ENCODE measurements around the gene SCYGR3.

SCYGR3 gene

DNA sequence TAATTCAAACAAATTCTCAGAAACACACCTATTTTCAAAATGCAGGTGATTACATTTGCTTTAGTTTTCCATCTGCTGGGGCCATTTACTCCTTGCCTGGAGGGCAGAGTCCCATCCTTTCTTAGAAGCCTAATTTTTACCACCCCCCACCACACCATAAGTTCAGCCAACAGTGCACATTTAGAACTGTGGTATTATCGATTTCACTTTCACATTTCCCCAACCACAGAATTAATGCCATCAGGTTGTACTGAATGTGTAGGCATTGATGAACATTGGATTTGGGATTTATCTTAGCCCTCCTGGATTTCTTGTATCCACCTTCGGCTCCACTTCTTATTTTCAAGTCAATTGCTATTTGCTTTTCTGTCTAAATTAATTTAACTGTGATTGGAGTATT, 4.5 kb downstream of the SCYGR3 start:
- H3K9ac ChIP-seq (ENCODE audit: low read length): no peak overlapping the region
- H3K9me3 ChIP-seq (ENCODE audit: insufficient read depth, low read length): no peaks in the 10 kb centered on the region
- H3K27ac ChIP-seq (ENCODE audit: low read depth, low read length): no peak overlapping the region
- H4K20me1 ChIP-seq (ENCODE audit: low read depth, low read length): no peaks in the 10 kb centered on the region
- TF ChIP-seq, protein P1, sequence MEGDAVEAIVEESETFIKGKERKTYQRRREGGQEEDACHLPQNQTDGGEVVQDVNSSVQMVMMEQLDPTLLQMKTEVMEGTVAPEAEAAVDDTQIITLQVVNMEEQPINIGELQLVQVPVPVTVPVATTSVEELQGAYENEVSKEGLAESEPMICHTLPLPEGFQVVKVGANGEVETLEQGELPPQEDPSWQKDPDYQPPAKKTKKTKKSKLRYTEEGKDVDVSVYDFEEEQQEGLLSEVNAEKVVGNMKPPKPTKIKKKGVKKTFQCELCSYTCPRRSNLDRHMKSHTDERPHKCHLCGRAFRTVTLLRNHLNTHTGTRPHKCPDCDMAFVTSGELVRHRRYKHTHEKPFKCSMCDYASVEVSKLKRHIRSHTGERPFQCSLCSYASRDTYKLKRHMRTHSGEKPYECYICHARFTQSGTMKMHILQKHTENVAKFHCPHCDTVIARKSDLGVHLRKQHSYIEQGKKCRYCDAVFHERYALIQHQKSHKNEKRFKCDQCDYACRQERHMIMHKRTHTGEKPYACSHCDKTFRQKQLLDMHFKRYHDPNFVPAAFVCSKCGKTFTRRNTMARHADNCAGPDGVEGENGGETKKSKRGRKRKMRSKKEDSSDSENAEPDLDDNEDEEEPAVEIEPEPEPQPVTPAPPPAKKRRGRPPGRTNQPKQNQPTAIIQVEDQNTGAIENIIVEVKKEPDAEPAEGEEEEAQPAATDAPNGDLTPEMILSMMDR (IDR thresholded peaks at IDR 0.05; ENCODE audit: insufficient read depth, low read length, poor library complexity, severe bottlenecking): no peak
- no peak for TF ChIP-seq EZH2phosphoT487 (conservative IDR thresholded peaks at IDR 0.05; ENCODE audit: low read length)
- H3K4me2 ChIP-seq (ENCODE audit: low read depth, low read length, poor library complexity, severe bottlenecking): no peak overlapping the region
- no peak overlapping the region for H2AFZ ChIP-seq (ENCODE audit: low read depth, low read length, severe bottlenecking)
- no peaks in the 10 kb centered on the region for H3K27me3 ChIP-seq (ENCODE audit: low read length)
- H3K9me2 ChIP-seq (replicated peaks; ENCODE audit: insufficient read depth, low read length): no peaks in the 10 kb centered on the region
- H3K4me3 ChIP-seq (ENCODE audit: insufficient read depth, low read length, poor library complexity, severe bottlenecking): no peak overlapping the region
- H3K79me2 ChIP-seq (ENCODE audit: insufficient read depth, low read length): no peaks in the 10 kb centered on the region
- no peaks in the 10 kb centered on the region for H3F3A ChIP-seq (ENCODE audit: insufficient read depth)
- H3K36me3 ChIP-seq (ENCODE audit: low read length): no peaks in the 10 kb centered on the region

DNA sequence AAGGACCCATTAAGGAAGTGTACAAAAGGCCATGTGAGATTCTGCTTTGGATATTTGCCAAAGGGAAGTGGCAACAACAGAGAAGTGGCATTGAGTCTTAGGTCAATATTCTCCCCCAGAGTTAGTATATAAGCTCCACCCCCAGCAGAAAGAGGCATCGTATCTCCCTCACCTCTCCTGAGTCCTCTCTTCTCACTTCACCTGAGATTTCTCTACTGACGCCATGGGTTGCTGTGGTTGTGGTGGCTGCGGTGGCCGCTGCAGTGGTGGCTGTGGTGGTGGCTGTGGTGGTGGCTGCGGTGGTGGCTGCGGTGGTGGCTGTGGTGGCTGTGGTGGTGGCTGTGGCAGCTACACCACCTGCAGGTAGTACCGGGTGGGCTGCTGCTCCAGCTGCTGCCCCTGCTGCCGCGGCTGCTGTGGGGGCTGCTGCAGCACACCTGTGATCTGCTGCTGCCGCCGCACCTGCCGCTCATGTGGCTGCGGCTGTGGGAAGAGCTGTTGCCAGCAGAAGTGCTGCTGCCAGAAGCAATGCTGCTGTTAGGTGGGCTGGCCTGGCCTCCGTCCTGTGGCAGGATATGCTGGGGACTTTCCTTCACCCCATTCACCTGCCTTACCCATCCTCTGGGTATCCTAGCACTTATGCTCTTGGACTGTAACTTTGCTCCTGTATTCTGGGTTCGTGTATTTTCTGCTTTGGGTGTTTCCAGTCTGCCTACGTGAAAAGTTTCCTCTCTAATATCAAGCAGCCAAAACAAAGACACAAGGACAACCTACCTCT, 5.9 kb downstream of the SCYGR3 start:
- no peaks in the 10 kb centered on the region for H4K20me1 ChIP-seq (ENCODE audit: low read depth, low read length)
- no peak overlapping the region for H3K4me3 ChIP-seq (ENCODE audit: insufficient read depth, low read length, poor library complexity, severe bottlenecking)
- no peak overlapping the region for H3K4me2 ChIP-seq (ENCODE audit: low read depth, low read length, poor library complexity, severe bottlenecking)

DNA sequence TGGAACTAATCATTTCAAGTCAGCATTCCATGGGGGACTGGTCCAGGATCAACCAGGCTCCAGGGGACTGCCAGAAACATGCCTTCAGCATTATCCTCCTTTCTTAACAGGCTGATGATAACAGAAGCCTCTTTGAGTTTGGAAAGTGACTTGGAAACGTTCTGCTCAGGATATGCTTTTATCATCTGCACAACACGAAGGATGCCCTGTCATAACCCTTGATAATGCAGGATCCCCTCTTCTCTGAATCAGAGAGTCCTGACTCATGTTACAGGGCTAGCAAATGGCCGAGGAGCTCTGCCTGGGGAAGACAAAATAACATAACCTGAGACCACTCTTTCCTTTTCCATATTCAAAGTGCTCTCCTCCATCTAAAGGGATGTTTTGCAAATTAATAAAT, 6.7 kb downstream of the SCYGR3 start:
- Histone ChIP-seq H3K4me3 (ENCODE audit: insufficient read depth, low read length, poor library complexity, severe bottlenecking) (no peak overlapping the region), H3K4me2 (ENCODE audit: low read depth, low read length, poor library complexity, severe bottlenecking) (no peak overlapping the region), H3K27me3 (ENCODE audit: low read length) (no peaks in the 10 kb centered on the region), H3K9ac (ENCODE audit: low read length) (no peak overlapping the region), H3F3A (ENCODE audit: insufficient read depth) (no peaks in the 10 kb centered on the region), H3K27ac (ENCODE audit: low read depth, low read length) (no peak overlapping the region), H3K9me3 (ENCODE audit: insufficient read depth, low read length) (no peaks in the 10 kb centered on the region), H3K79me2 (ENCODE audit: insufficient read depth, low read length) (no peaks in the 10 kb centered on the region), H3K9me2 (replicated peaks; ENCODE audit: insufficient read depth, low read length) (no peaks in the 10 kb centered on the region), H4K20me1 (ENCODE audit: low read depth, low read length) (no peaks in the 10 kb centered on the region), H2AFZ (ENCODE audit: low read depth, low read length, severe bottlenecking) (no peak overlapping the region), H3K36me3 (ENCODE audit: low read length) (no peaks in the 10 kb centered on the region)
- TF ChIP-seq, protein P1 (IDR thresholded peaks at IDR 0.05; ENCODE audit: insufficient read depth, low read length, poor library complexity, severe bottlenecking): no peak
- TF ChIP-seq EZH2phosphoT487 (conservative IDR thresholded peaks at IDR 0.05; ENCODE audit: low read length): no peak

More for the DNA sequence above, 5.9 kb downstream of the SCYGR3 start:
- no peak overlapping the region for H2AFZ ChIP-seq (ENCODE audit: low read depth, low read length, severe bottlenecking)
- no peak overlapping the region for H3K27ac ChIP-seq (ENCODE audit: low read depth, low read length)
- no peaks in the 10 kb centered on the region for H3F3A ChIP-seq (ENCODE audit: insufficient read depth)
- H3K27me3 ChIP-seq (ENCODE audit: low read length): no peaks in the 10 kb centered on the region
- H3K9me3 ChIP-seq (ENCODE audit: insufficient read depth, low read length): no peaks in the 10 kb centered on the region
- H3K36me3 ChIP-seq (ENCODE audit: low read length): no peaks in the 10 kb centered on the region
- H3K9me2 ChIP-seq (replicated peaks; ENCODE audit: insufficient read depth, low read length): no peaks in the 10 kb centered on the region
- no peaks in the 10 kb centered on the region for H3K79me2 ChIP-seq (ENCODE audit: insufficient read depth, low read length)
- H3K9ac ChIP-seq (ENCODE audit: low read length): no peak overlapping the region
- TF ChIP-seq EZH2phosphoT487 (conservative IDR thresholded peaks at IDR 0.05; ENCODE audit: low read length): no peak
- TF ChIP-seq, protein P1 (IDR thresholded peaks at IDR 0.05; ENCODE audit: insufficient read depth, low read length, poor library complexity, severe bottlenecking): no peak

Data from SU-DHL-6 (cell line).